Activated naive CD8-positive, alpha-beta T cell treated with anti-CD3 and anti-CD28 coated beads, Interleukin-2, amount 10 ng/mL, durations not matched to agents 7 days and 5 days (primary cell): ENCODE results near the gene VKORC1. TPM values are rescaled to one million over a fixed set of nuclear protein-coding genes. Genes with fewer than 3 reads are reported as not detected.
"Not testable (repeated sequence)": the region's sequence is repeated elsewhere in the genome, so short reads cannot be mapped to it uniquely, and the experiment has no call there.

Experiments used
- ATAC-seq: fragments of 150-1000 bp; cut with Tn5 transposase; one replicate; pipeline ENCODE4 v1.10.0; 2021; ENCODE audit warnings: low read depth, moderate library complexity
- POLR2A ChIA-PET: fragments of 350-600 bp; sonication (Branson Sonifier 250); formaldehyde crosslinking; loops from one replicate; lab custom pipeline; 2021; ENCODE audit warnings: antibody characterized with exemption; lab: Charles Lee
- DNase-seq: peaks from one replicate; pipeline ENCODE4 v3.0.0; 2021
- H3K27ac Mint-ChIP-seq: one replicate; pipeline ENCODE4 v1.8.0; 2022; ENCODE audit warnings: mild to moderate bottlenecking, mixed read lengths
- H3K27me3 Mint-ChIP-seq: one replicate; pipeline ENCODE4 v1.8.0; 2022; ENCODE audit warnings: mild to moderate bottlenecking, moderate library complexity, mixed read lengths
- H3K36me3 Mint-ChIP-seq: one replicate; pipeline ENCODE4 v1.8.0; 2021; ENCODE audit warnings: mild to moderate bottlenecking, mixed read lengths
- H3K4me1 Mint-ChIP-seq: one replicate; pipeline ENCODE4 v1.8.0; 2021; ENCODE audit warnings: mixed read lengths
- H3K4me3 Mint-ChIP-seq: one replicate; pipeline ENCODE4 v1.8.0; 2022; ENCODE audit warnings: mild to moderate bottlenecking, moderate library complexity, mixed read lengths
- H3K9me3 Mint-ChIP-seq: one replicate; pipeline ENCODE4 v1.8.0; 2021; ENCODE audit warnings: mixed read lengths
- total RNA-seq, 2 experiments: library from RNA; stranded (reverse); gene quantifications; one replicate each; pipeline ENCODE4 v1.2.3, GENCODE V29; 2021

VKORC1 gene
- total RNA-seq, 2 experiments from 2014 or later: 79.4 to 80.4 TPM

GRCh38 chr16:31108794-31109558, 14.4 kb upstream of the VKORC1 start:
- no peaks in the 10 kb centered on the region for H3K9me3 Mint-ChIP-seq
- peak overlapping the region; percentile 73 for H3K27ac Mint-ChIP-seq
- peaks cover 13% of the 10 kb centered on the region for H3K36me3 Mint-ChIP-seq
- POLR2A ChIA-PET: interaction anchor here (1.3 to 3.1 kb wide), 3 partner anchors 9 to 33 kb away, joined by 3 to 15 read pairs (median 3); partner anchors contain the start of gene KAT8
- H3K4me1 Mint-ChIP-seq: peaks cover 16% of the 10 kb centered on the region
- no peaks in the 10 kb centered on the region for H3K27me3 Mint-ChIP-seq
- peak overlapping the region; percentile 82 for H3K4me3 Mint-ChIP-seq
- ATAC-seq (peak; percentile 4), DNase-seq (no peak)

GRCh38 chr16:31108035-31108793, 13.6 kb upstream of the VKORC1 start, which contains the start of gene BCKDK:
Gene BCKDK, plus strand, starts transcription at chr16:31108386. Its CDS starts 838 bp downstream, at chr16:31109224.
- Mint-ChIP-seq H3K36me3 (peaks cover 13% of the 10 kb centered on the region), H3K4me1 (peaks cover 14% of the 10 kb centered on the region), H3K27ac (peak within 1 kb of the TSS; percentile 87), H3K4me3 (peak within 1 kb of the TSS; percentile 88), H3K9me3 (no peaks in the 10 kb centered on the region), H3K27me3 (no peaks in the 10 kb centered on the region)
- ATAC-seq (peak; percentile 86), DNase-seq (peak; percentile 85)
- POLR2A ChIA-PET: interaction anchor here (1.3 to 3.1 kb wide), 3 partner anchors 9 to 34 kb away, joined by 3 to 15 read pairs (median 3); partner anchors contain the start of gene KAT8

- H3K9me3 Mint-ChIP-seq: no peaks in the 10 kb centered on the region
These were observed 12.9 kb upstream of the VKORC1 start for GRCh38 chr16:31107465-31107867.

GRCh38 chr16:31106509-31107464, 12.2 kb upstream of the VKORC1 start:
- H3K27ac Mint-ChIP-seq: no peak overlapping the region
- H3K27me3 Mint-ChIP-seq: no peaks in the 10 kb centered on the region
- ATAC-seq (no peak), DNase-seq (no peak)
- peaks cover 14% of the 10 kb centered on the region for H3K4me1 Mint-ChIP-seq
- peaks cover 12% of the 10 kb centered on the region for H3K36me3 Mint-ChIP-seq
- POLR2A ChIA-PET: interaction anchor here (0.7 to 3.1 kb wide), 3 partner anchors 11 to 469 kb away, joined by 4 to 15 read pairs (median 5); partner anchors contain the start of genes FUS and KAT8
- no peaks in the 10 kb centered on the region for H3K9me3 Mint-ChIP-seq
- H3K4me3 Mint-ChIP-seq: peak overlapping the region; percentile 88

More at GRCh38 chr16:31107465-31107867, 12.9 kb upstream of the VKORC1 start:
- H3K4me1 Mint-ChIP-seq: peaks cover 14% of the 10 kb centered on the region
- DNase-seq (no peak), ATAC-seq (no peak)
- H3K27me3 Mint-ChIP-seq: no peaks in the 10 kb centered on the region
- H3K4me3 Mint-ChIP-seq: peak overlapping the region; percentile 88
- H3K36me3 Mint-ChIP-seq: peaks cover 13% of the 10 kb centered on the region
- peak overlapping the region; percentile 87 for H3K27ac Mint-ChIP-seq
- POLR2A ChIA-PET: interaction anchor here (0.7 to 3.1 kb wide), 4 partner anchors 10 to 470 kb away, joined by 3 to 15 read pairs (median 4); partner anchors contain the start of gene KAT8

GRCh38 chr16:31105677-31106213, 11.1 kb upstream of the VKORC1 start:
- H3K27me3 Mint-ChIP-seq: peaks cover 2% of the 10 kb centered on the region
- peaks cover 14% of the 10 kb centered on the region for H3K4me1 Mint-ChIP-seq
- POLR2A ChIA-PET: no interaction called here
- peak overlapping the region; percentile 53 for H3K4me3 Mint-ChIP-seq
- H3K36me3 Mint-ChIP-seq: peaks cover 12% of the 10 kb centered on the region
- H3K9me3 Mint-ChIP-seq: no peaks in the 10 kb centered on the region
- DNase-seq (peak; percentile 91), ATAC-seq (peak; percentile 59)
- H3K27ac Mint-ChIP-seq: peak overlapping the region; percentile 70

GRCh38 chr16:31100876-31101641, 6.5 kb upstream of the VKORC1 start:
- not testable (repeated sequence) for H3K36me3 Mint-ChIP-seq, ATAC-seq, H3K9me3 Mint-ChIP-seq, H3K27ac Mint-ChIP-seq, DNase-seq, H3K4me3 Mint-ChIP-seq, H3K4me1 Mint-ChIP-seq, H3K27me3 Mint-ChIP-seq
- POLR2A ChIA-PET: interaction anchor here (0.7 to 1.1 kb wide), 2 partner anchors 27 to 63 kb away, joined by 3 to 6 read pairs; partner anchors contain the start of genes ZNF646 and ZNF668

GRCh38 chr16:31099860-31100638, 5.5 kb upstream of the VKORC1 start:
- DNase-seq (no peak), ATAC-seq (no peak)
- no peaks in the 10 kb centered on the region for H3K36me3 Mint-ChIP-seq
- peaks cover 8% of the 10 kb centered on the region for H3K4me1 Mint-ChIP-seq
- H3K9me3 Mint-ChIP-seq: no peaks in the 10 kb centered on the region
- peaks cover 4% of the 10 kb centered on the region for H3K27me3 Mint-ChIP-seq
- POLR2A ChIA-PET: interaction anchor here (1.1 kb wide), 1 partner anchor 26 kb away, joined by 3 read pairs; the partner anchor contains the start of genes ZNF646 and ZNF668
- H3K27ac Mint-ChIP-seq: no peak overlapping the region
- no peak overlapping the region for H3K4me3 Mint-ChIP-seq

GRCh38 chr16:31094088-31094423, 541 bp downstream of the VKORC1 start:
- peaks cover 2% of the 10 kb centered on the region for H3K27me3 Mint-ChIP-seq
- H3K27ac Mint-ChIP-seq: peak overlapping the region; percentile 95
- no peak for ATAC-seq
- H3K36me3 Mint-ChIP-seq: peaks cover 4% of the 10 kb centered on the region
- POLR2A ChIA-PET: interaction anchor here (1.0 to 2.5 kb wide), 4 partner anchors 9 to 97 kb away, joined by 4 to 18 read pairs (median 7); partner anchors contain the start of genes FUS, ZNF646 and ZNF668
- no peaks in the 10 kb centered on the region for H3K9me3 Mint-ChIP-seq
- H3K4me3 Mint-ChIP-seq: peak overlapping the region; percentile 99
- H3K4me1 Mint-ChIP-seq: peaks cover 20% of the 10 kb centered on the region
- no peak for DNase-seq

GRCh38 chr16:31093132-31093703, 1.4 kb downstream of the VKORC1 start:
- POLR2A ChIA-PET: interaction anchor here (1.4 to 2.1 kb wide), 3 partner anchors 8 to 87 kb away, joined by 5 to 9 read pairs (median 7); partner anchors contain the start of genes FUS, ZNF646 and ZNF668
- Mint-ChIP-seq H3K27me3 (no peaks in the 10 kb centered on the region), H3K4me1 (peaks cover 20% of the 10 kb centered on the region), H3K9me3 (no peaks in the 10 kb centered on the region), H3K36me3 (peaks cover 4% of the 10 kb centered on the region), H3K27ac (no peak overlapping the region), H3K4me3 (peak overlapping the region; percentile 99)
- DNase-seq (no peak), ATAC-seq (no peak)

- Mint-ChIP-seq H3K36me3 (peaks cover 4% of the 10 kb centered on the region), H3K27me3 (no peaks in the 10 kb centered on the region), H3K9me3 (no peaks in the 10 kb centered on the region), H3K4me1 (peaks cover 20% of the 10 kb centered on the region), H3K27ac (peak overlapping the region; percentile 45), H3K4me3 (no peak overlapping the region)
- DNase-seq (no peak), ATAC-seq (no peak)
- POLR2A ChIA-PET: interaction anchor here (0.6 to 2.1 kb wide), 4 partner anchors 16 to 952 kb away, joined by 3 to 7 read pairs (median 5); partner anchors contain the start of genes ZNF646 and ZNF668
These were observed 2.3 kb downstream of the VKORC1 start for GRCh38 chr16:31092330-31092729.
